Activated CD4-positive, alpha-beta T cell treated with anti-CD3 and anti-CD28 coated beads for 48 hours (primary cell): ENCODE data around the gene HABP2.

ENCODE experiments used
- DNase-seq: peaks from one replicate; pipeline ENCODE4 v3.0.0-alpha.2; 2020

The HABP2 gene

DNA sequence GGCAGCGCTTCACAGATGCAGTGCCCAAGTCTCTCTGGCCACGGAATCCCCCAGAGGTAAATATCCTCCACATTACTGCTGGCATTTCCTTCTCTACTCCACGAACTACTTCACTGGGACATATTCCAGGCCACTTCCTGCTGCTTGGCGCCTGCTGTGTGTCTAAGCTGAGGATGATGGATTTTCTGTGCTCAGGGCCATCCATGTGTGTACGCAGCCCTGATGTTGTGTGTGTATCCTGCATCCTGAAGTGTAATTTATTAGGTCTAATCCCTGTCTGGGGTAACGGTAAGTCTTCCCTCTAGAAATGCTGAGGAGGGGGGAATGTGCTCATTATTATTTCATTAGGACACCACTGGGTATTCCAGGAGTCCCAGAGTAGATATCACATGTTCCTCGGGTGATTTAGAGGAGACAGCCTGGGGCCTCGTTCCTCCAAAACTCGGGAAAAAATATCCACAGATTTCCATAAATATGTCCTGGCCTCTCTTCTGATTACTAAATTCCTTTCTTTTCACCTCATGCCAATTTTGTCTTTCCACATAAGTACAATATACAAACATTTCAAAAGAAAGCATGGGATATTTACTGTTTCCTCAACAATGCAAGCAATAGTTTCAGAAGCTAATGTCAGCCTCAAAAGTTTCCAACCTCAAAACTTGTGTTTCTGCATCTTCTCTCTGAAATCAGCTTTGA lies 25.5 kb upstream of the HABP2 start:
- no peak for DNase-seq

DNA sequence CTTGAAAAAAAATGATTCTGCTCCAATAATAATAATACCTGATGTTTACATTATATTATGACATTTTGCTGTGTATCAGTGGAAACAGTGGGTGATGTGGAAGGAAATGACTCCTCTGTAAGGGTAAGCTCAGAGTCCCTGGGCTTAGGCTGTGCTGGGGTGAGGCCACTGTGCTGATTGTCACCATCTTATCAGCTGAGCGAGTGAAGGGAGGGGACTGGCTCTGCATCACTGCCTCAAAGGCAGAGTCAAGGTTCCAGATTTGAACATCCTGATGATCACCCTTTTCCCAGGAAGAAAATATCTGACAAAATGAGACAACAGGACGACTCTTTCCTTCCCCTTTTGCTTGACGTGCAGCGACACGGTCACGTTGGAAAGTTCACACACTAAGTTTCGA lies 24.0 kb upstream of the HABP2 start:
- no peak for DNase-seq

DNA sequence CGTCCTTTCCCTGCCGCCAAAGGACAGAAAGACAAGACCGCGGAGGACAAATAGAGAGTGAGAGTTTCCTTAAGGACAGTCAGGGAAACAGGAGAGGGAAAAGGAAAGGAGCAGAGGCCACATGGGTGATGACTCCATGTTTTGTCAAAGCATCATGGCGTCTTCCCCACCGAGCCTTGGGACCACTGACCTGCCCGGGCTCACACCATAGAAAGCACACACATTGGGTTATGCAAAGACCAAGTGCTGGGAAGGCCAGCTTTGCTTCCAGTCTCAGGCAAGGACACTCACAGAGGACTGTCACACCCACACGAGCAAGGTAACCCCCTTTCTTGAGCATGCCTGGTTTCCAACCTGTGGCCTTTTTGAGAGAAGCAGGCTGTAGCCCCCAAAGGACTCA lies 23.3 kb upstream of the HABP2 start:
- DNase-seq = no peak

DNA sequence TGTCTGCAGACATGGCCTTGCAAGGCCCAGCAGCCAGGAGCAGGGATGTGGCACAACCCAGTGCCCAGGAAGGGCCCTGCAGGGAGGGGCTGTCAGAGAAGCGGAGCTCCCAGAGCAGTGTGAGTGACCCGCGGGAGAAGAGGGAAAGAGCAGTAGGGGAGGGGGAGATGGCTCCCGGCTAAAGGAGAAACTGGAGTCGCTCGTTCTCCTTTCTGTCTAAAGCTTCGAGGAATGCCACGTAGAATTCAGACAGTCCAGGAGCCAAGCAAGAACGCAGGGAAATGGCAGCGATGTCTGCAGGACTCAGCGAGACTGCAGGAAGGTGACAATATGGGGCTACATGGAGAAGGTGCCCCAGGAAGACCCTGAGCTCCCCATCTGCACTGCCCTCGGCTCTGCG lies 22.4 kb upstream of the HABP2 start:
- no peak for DNase-seq

DNA sequence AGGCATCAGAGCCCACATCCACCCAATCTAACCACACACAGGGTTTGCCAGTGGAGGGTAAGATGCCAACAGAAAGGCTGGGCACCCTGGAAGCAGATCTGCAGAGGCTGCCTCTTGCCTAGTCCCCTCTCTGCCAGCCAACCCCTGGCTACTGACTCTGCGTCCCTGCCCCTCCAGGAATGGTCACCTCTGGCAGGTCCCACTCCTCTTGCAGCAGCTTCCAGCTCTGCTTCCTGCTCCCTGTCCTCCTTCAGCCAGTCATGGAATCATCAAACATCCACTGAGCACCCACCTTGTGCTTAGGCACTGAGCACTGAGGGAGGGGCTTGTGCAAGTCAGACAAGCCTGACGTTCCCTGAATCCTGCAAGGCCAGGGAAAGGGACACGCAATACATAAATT lies 20.1 kb upstream of the HABP2 start:
- DNase-seq = no peak

DNA sequence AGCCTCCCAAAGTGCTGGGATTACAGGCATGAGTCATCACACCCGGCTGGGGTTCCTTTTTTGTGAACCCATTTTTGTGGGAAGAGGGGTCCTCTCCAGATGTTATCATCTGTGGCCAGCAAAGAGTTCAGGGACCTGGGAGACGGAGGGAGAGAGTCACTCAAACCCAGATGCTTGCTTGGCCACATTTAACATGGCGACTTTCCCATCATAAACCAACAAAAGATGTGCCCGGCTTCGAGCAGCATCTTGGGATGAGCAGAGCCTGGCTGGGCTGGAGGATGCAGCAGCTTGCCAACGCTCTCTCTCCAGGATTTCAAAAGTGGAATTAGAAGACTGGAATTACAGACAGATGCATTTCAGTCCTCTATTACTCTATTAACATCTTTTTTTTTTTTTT lies 19.1 kb upstream of the HABP2 start:
- no peak for DNase-seq

DNA sequence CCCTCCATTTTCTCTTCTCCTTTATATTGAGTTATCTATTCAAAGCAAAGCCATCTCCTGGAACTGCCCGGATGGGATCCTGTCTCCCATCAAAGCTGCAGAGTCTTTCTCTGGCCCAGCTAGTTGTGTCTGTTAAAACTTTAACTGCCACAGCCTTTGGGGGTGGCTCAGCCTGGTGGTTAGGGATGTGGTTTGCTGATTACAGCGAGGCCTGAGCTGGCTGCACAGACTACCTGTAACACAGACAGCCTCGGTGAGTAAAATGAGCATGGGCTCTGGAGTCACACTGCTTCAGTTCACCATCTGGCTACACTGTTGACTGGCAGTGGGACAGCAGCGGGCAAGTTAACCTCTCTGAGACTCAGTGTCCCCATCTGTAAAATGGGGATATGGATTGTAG lies 18.4 kb upstream of the HABP2 start:
- no peak for DNase-seq

DNA sequence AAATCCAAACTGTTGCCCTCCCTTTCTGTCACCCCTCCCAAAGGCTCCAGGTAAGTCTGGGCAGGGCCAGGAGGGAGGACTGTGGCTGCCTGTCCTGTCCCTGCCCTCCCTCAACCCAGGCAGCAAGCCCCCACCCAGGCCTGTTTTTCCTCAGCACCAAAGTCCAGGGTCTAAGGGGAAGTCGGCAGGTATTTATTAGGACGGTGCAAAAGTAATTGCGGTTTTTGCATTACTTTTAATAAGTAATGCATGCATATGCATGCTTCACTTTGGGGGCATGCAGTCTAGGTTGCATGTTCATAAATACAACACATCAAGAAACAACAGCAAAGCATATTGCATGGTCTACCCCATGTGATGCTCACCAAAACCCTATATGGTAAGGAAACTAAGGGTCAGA lies 15.2 kb upstream of the HABP2 start:
- no peak for DNase-seq

DNA sequence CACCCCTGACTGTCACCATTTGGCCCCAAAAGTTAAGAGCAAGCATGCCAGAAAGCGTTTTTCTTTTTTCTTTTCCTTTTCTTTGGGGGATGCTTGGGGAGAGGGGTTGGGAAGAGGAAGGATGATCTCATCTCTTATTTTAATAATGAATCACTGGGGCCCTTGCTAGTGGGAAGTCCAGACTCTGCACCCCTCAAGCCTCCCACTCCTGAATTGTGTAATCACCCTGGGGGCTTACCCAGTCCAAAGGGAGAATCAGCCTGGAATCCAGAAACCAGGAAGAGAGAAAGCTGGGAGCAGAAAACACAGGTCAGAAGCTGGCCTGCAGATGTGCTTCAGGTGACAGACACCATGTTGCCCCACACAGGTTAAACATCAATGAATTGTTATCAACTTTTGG lies 14.7 kb upstream of the HABP2 start:
- no peak for DNase-seq

DNA sequence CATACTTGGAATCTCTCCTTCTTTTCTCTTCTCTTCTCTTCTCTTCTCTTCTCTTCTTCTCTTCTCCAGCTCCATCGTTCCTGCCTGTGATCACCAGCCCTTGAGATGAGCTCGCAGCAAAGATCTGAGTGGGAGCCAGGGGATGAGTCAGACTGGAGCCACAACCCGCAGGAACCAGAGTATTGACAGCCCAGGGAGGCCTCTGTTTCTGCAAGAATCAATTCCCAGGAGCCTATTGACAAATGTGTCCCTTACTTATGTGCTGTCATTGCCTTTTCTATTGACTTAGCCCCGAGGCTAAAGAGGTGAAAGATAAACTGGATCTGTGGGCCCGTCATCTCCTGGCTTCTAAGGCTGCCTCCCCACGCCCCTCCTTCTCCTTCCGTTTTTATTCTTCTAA lies 13.1 kb upstream of the HABP2 start:
- no peak for DNase-seq

DNA sequence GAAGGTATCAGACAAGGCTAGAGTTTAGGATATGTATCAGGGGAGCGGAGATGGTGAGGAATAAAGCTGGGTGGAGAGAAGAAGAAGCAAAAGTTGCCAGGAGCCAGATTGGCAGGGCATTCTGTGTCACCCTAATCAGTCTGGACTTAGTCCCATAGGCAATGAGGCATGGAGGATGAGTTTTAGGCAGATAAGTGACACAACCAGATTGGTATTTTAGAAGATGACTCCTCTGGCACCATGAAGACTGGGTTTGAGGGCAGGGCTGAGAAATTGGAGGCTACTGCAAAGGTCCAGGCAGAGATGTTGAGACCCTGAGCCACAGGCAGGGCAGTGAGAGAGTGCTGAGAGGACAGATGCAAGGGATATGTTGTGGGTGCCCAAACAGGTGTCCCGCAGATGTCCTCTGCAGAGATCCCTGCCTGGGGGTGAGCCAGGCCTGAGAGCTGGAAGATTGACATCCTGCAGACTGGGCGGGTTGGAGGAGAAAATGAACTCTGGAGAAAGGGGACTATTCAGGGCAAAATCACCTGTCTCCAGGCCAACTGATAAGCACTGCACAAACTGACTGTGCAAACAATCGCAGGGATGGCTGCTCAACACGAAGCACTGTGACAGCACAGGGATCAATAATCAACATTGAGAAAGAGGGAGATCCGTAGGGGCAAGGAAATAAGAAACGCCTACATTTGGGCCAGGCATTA lies 11.9 kb upstream of the HABP2 start:
- DNase-seq = no peak

DNA sequence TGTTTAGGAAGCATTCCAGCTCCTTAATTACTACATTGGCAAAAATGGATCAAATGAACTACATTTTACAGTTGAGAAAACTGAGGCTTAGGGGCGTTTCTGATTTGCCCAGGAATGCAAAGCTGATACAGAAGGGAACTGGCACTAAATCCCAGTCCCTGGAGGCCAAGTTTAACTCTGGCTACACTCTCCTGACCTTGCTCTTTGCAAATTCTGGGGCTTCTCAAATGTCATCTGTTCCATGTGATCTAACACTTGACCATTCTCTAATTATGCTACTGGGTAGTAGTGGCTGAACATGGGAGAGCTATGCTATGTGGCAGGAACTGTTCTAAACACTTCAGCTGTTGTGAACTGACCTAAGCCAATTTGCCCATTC lies 11.3 kb upstream of the HABP2 start:
- no peak for DNase-seq

DNA sequence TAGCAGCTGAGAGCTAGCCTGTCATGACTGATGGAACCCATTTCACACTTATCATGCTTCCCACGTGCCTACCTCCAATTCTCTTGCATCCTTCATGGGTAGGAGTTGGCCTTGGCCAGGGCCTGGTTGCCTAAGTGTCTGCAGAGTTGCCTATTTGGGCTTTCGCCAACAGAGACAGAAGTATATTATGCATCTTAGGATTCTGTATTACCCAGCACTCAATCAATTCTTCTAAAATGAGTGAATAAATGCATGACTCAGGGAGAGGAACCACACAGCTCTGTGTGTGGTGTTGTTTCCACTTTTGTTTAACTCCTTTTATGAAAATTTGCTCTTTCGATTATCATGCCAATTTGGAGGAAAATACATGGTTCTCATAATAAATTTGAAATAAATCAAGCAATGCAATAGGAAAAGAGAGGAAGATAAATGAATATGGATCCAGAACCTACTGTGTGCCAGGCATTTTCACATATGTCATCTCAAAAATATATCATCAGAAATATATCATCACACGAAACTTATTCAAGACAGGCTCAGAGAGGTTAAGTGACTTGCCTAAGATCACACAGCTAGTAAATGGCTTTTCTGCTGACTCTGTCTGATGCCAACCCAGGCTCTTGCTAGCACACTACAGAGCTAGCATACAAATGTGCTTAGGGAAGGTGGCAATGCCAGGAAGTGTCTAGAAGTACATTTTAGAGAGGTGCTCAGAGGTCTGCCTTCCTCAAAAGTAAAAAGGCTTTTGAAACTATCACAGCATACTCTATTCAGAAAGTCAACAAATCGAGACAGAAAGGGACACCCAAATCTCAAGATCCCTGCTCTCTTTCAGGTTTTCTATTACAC lies 9.5 kb upstream of the HABP2 start:
- DNase-seq = no peak

DNA sequence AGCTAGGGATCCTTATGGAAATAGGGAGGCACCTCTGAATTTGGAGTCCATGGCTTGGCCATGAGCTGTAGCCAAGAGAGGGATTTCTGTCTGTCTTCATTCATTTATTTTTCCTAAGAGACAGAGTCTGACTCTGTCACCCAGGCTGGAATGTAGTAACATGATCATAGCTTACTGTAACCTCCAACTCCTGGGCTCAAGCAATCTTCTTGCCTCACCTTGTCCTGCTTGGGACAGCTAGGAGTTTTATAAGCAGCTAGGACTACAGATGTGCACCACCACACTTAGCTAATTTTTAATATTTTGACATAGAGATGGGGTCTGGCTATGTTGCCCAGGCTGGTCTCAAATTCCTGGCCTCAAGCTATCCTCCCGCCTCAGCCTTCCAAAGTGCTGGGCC lies 8.5 kb upstream of the HABP2 start:
- no peak for DNase-seq

DNA sequence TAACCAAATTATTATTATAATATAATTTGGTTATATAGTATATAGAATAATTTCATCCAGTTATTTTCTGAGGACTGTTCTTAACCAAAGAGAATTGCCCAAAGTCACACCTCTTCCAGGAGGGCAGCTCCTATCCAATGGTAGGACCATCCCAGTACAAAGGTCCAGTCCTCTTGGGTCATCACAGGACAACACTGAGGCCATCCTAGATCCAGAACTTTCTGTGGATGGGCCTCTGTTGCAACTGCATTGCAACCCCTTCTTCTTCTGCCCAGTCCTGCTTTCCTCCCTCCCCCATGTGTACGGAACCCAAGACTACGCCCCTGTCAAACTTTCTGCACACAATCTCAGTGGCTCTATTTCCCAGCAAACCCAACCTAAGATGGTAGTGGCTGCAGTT lies 5.4 kb upstream of the HABP2 start:
- DNase-seq = no peak

DNA sequence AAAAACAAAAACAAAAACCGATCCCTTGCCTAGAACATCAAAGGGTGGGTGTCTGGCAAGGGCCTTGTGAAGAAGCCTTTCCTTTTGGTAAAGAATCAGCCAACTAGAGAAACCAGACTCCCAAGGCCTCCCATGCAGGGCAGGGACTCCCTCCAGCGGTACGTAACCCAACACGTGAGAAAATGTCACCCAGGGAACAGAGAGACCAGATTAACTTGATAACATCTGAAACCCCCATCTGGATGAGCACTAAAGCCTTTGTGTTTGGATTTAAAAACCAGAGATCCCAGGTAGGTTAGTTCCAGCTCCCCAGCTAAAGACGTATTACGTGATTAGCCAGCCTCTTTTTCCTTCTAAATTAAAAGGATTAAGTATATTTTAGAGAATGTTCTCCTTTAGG lies 3.0 kb upstream of the HABP2 start:
- no peak for DNase-seq

DNA sequence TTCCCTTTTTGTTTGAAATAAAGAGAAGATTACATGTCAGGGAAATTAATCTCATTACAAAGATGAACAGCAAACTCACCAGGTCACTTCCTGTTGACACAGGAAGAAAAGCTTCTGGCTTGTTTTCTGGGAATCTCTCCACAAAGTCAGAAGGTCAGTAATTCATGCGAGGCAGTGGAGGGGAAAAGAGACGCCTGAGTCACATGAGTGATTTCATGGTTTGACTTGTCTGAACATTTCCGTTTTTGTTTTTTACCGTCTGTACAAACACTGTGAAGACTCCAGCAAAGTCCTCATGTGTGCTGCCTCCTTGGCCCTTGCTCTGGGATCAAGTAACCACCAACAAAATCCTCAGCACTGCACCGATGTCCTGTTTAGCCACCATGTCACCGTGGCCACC lies 2.5 kb upstream of the HABP2 start:
- no peak for DNase-seq

DNA sequence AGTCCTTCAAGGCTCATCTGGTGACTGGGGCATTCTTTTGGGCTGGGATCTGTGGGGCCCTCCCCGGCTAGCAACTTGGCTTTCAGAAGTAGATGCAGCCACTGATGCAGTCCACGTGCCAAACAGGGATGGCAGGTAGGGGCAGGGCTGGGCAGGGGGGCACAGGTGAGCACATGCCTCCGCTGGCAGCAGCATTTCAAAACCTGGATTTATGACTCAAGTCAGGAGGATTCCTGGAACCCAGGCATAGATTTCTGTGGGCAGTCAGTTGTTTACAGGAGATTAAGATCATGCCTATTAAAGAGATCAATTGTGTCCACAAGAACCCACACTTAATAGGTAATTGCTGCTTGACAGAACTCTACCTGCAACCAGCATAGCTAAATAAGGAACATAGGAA lies 839 bp upstream of the HABP2 start:
- no peak for DNase-seq

DNA sequence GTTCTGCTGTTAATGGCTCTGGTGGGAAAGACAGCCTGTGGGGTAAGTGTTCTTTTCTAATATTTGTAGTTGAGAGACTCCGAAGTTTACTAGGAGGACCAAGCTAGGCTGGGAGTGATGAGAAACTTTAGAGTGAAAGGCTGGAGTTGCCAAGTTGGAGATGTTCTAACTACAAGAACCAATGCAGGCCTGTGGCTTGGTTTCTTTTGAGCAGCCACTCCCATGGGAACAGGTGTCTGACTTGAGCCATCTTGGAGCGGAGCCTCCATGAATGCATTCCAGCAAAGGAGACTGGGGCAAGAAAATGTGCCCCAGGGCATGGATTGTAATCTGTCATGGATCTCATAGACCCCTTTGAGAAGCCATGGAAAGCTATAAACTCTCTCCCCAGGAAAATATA lies 296 bp downstream of the HABP2 start:
- no peak for DNase-seq

DNA sequence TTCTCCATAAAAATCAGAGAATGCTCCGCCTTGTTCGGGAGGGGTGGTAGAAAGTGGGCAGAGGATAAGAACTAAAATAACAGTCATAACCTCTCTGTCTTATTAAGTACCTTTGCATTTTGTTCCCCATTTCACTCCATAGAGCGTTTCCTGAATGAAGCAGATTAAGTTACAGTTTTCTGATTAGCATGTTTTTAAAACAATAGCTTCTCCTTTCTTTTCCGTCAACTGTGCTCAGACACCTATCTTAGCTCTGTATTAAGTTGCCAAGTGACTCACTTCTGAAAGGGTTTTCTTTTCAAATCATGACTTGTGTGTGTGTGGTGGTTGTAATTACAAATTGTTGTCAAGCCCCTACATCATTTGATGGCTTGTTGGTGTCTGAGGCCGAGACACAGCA lies 1.4 kb downstream of the HABP2 start:
- DNase-seq = no peak

DNA sequence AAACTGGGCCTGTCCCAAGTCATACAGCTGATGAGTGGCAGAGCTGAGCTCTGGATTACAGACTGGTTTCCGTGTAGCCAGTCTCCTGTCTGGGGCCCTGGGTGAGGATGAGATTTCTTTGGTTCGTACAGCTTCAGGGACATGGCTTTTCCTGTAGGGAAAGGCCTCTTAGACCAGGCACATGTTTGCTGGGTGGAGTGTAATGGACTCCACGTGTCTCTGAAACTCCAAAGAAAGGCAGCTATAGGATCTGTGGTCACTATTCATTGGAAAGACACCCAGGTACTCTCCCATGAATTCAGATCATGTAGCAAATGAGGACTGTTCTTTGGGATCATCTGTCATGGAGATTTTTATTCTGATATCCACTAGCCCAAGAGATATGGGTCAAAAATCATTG lies 2.4 kb downstream of the HABP2 start:
- no peak for DNase-seq

DNA sequence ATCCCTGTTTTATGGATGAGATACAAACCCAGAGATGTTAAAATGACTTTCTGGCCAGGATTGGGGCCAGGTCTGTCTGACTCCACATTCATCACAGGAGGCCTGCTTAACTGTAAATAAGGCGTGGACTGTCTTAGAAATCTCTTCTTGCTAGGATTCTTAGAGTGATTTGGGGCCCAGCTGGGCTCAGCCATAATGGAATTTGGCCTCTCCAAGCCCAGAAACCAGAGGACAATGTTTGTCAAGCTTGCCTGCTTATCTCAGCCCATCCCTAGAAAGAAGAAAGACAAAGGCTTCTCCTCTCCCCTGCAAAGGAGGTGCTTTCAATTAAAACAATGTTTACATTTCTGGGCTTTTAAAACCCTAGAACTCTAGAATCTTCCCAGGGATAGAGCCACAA lies 2.9 kb downstream of the HABP2 start:
- no peak for DNase-seq

DNA sequence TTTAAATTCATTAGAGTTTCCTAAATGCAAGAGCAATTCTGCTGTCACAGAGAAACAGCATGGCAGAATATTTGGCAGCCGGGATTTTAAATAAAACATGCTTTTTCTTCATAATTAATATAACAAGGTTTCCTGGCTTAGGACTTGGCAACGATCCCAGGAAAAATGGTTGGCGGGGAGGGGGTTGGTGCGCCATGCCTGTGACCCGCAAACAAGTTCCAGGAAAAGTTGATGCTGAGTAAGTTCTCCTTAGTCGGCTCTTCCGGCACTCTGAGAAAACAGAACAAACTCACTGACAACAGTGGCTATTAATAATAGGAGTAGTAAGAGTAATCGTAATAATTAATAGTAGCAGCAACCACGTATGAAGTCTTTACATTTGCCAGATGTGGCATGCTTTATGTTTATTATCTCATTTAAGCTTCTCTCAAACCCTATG lies 4.6 kb downstream of the HABP2 start:
- DNase-seq = no peak

DNA sequence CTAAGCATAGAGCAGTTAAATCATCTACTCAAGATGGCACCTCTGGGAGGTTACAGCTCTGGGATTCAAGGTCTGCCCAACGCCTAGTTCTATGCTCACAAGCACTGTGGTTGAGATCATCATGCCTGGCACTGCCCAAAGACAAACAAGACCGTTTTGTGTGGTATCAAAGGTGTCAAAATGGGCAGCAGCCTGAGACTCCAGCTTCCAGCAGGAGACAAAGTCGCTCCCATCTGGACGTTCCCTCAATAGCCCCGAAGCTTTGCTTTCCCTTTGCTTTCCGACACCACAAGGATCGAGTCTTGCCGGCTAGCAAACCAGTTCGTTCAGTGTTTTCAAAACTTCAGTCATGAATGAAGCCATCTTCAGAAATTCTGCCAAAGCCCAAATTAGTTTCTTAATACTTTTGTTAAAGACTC lies 5.1 kb downstream of the HABP2 start:
- DNase-seq = no peak
